Panc1 (cell line): ENCODE data around the gene PRKAR2B.

Experiments used
- CTCF ChIP-seq: fragments of 450-650 bp; IDR thresholded peaks from 2 replicates; pipeline ENCODE4 v1.5.1; 2017; ENCODE audit warnings: mild to moderate bottlenecking
- POLR2AphosphoS5 ChIP-seq: IDR thresholded peaks from 2 replicates; pipeline ENCODE4 v1.6.1; 2012; ENCODE audit warnings: mild to moderate bottlenecking, low read depth, low read length, moderate library complexity
- TCF7L2 ChIP-seq: IDR thresholded peaks from 2 replicates; pipeline ENCODE4 v1.6.1; 2011; ENCODE audit warnings: mild to moderate bottlenecking, low read depth, low read length, inconsistent platforms
- TF ChIP-seq, protein P1 (sequence below), 2 experiments: IDR thresholded peaks; 2 replicates each; pipeline ENCODE4 v1.6.1; 2011 to 2012; ENCODE audit warnings: low read depth in 2 of 2, control low read depth in 1 of 2, low read length in 1 of 2, mild to moderate bottlenecking in 1 of 2, moderate library complexity in 1 of 2; ENCODE audit not compliant: insufficient read depth in 1 of 2

DNA sequence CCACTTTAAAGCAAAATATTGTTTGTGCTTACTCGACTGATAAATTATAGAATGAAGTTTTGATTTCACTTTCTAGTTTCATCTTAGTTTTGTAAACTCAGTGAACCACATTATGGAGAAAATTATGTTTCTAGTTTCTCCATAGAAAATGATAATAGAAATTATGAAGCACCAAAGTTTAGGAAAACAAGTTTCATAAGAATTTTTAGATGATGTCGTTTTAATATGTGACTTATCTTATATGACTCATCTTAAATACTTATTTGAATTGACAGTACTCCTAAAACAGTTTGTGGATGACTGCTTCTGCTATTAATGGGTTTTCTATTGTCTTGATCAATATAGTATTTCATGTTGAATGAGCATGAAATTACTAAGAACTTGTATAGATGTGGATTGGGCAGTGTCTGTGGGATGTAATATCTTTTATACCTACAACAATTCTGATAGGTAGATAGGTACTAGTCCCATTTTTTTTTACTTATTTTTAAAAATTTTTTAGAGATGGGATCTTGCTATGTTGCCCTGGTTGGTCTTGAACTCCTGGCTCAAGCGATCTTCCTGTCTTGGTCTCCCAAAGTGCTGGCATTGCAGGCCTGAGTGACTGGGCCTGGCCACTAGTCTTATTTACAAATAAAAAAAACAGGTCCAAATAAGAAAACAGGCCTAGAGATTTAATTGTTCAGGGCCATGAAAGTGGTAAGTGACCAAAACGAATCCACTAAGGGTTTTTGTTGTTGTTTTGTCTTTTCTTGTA is 127.9 kb downstream of the PRKAR2B start:
- no peak for TF ChIP-seq CTCF
- TF ChIP-seq TCF7L2, result no peak
- TF ChIP-seq, protein P1, sequence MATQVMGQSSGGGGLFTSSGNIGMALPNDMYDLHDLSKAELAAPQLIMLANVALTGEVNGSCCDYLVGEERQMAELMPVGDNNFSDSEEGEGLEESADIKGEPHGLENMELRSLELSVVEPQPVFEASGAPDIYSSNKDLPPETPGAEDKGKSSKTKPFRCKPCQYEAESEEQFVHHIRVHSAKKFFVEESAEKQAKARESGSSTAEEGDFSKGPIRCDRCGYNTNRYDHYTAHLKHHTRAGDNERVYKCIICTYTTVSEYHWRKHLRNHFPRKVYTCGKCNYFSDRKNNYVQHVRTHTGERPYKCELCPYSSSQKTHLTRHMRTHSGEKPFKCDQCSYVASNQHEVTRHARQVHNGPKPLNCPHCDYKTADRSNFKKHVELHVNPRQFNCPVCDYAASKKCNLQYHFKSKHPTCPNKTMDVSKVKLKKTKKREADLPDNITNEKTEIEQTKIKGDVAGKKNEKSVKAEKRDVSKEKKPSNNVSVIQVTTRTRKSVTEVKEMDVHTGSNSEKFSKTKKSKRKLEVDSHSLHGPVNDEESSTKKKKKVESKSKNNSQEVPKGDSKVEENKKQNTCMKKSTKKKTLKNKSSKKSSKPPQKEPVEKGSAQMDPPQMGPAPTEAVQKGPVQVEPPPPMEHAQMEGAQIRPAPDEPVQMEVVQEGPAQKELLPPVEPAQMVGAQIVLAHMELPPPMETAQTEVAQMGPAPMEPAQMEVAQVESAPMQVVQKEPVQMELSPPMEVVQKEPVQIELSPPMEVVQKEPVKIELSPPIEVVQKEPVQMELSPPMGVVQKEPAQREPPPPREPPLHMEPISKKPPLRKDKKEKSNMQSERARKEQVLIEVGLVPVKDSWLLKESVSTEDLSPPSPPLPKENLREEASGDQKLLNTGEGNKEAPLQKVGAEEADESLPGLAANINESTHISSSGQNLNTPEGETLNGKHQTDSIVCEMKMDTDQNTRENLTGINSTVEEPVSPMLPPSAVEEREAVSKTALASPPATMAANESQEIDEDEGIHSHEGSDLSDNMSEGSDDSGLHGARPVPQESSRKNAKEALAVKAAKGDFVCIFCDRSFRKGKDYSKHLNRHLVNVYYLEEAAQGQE (IDR thresholded peaks at IDR 0.05; ENCODE audit: insufficient read depth in 1 of 2, low read depth in 2 of 2, low read length in 1 of 2), result no peak
- TF ChIP-seq POLR2AphosphoS5, result no peak
